ENCODE data around the gene PPP2R2B.

The PPP2R2B gene

GRCh38 chr5:146751054-146751453, 127.5 kb downstream of the PPP2R2B start:
- no peaks in the 10 kb centered on the region for H3K27me3 ChIP-seq
- no peaks in the 10 kb centered on the region for H3K36me3 ChIP-seq
- no peaks in the 10 kb centered on the region for H3K9me3 ChIP-seq
- TF ChIP-seq CTCF (IDR thresholded peaks at IDR 0.05) = no peak
- H3K27ac ChIP-seq = no peak overlapping the region
- no peaks in the 10 kb centered on the region for H3K4me1 ChIP-seq (ENCODE audit: control insufficient read depth in 1 of 2, insufficient read depth in 1 of 2, low read depth in 1 of 2, low read length in 1 of 2)
- no peak overlapping the region for H3K4me3 ChIP-seq (ENCODE audit: low read depth in 1 of 2, low read length in 1 of 2)

- Histone ChIP-seq H3K36me3 (no peaks in the 10 kb centered on the region), H3K9me3 (no peaks in the 10 kb centered on the region), H3K4me3 (ENCODE audit: low read depth in 1 of 2, low read length in 1 of 2) (no peak overlapping the region), H3K4me1 (ENCODE audit: control insufficient read depth in 1 of 2, insufficient read depth in 1 of 2, low read depth in 1 of 2, low read length in 1 of 2) (no peaks in the 10 kb centered on the region), H3K27me3 (no peaks in the 10 kb centered on the region), H3K27ac (no peak overlapping the region)
- TF ChIP-seq CTCF (IDR thresholded peaks at IDR 0.05) = no peak
Measured at GRCh38 chr5:146748533-146748932, 130.0 kb downstream of the PPP2R2B start.

- no peaks in the 10 kb centered on the region for H3K27me3 ChIP-seq
- no peak for TF ChIP-seq CTCF (IDR thresholded peaks at IDR 0.05)
- no peak overlapping the region for H3K4me3 ChIP-seq (ENCODE audit: low read depth in 1 of 2, low read length in 1 of 2)
- H3K36me3 ChIP-seq = no peaks in the 10 kb centered on the region
- H3K4me1 ChIP-seq (ENCODE audit: control insufficient read depth in 1 of 2, insufficient read depth in 1 of 2, low read depth in 1 of 2, low read length in 1 of 2) = no peaks in the 10 kb centered on the region
- no peaks in the 10 kb centered on the region for H3K9me3 ChIP-seq
- H3K27ac ChIP-seq = no peak overlapping the region
Measured at GRCh38 chr5:146745931-146746577, 132.5 kb downstream of the PPP2R2B start.

- Histone ChIP-seq H3K4me1 (ENCODE audit: control insufficient read depth in 1 of 2, insufficient read depth in 1 of 2, low read depth in 1 of 2, low read length in 1 of 2) (no peaks in the 10 kb centered on the region), H3K36me3 (no peaks in the 10 kb centered on the region), H3K27ac (no peak overlapping the region), H3K4me3 (ENCODE audit: low read depth in 1 of 2, low read length in 1 of 2) (no peak overlapping the region), H3K9me3 (no peaks in the 10 kb centered on the region), H3K27me3 (no peaks in the 10 kb centered on the region)
- no peak for TF ChIP-seq CTCF (IDR thresholded peaks at IDR 0.05)
Measured at GRCh38 chr5:146744068-146744745, 134.3 kb downstream of the PPP2R2B start.

- no peaks in the 10 kb centered on the region for H3K36me3 ChIP-seq
- no peaks in the 10 kb centered on the region for H3K27me3 ChIP-seq
- TF ChIP-seq CTCF (IDR thresholded peaks at IDR 0.05) = no peak
- no peak overlapping the region for H3K27ac ChIP-seq
- no peaks in the 10 kb centered on the region for H3K9me3 ChIP-seq
- H3K4me3 ChIP-seq (ENCODE audit: low read depth in 1 of 2, low read length in 1 of 2) = no peak overlapping the region
- no peaks in the 10 kb centered on the region for H3K4me1 ChIP-seq (ENCODE audit: control insufficient read depth in 1 of 2, insufficient read depth in 1 of 2, low read depth in 1 of 2, low read length in 1 of 2)
Measured at GRCh38 chr5:146734936-146735577, 143.5 kb downstream of the PPP2R2B start.

All from neutrophil (primary cell).